ENCODE measurements around the gene NDUFA5.

NDUFA5 gene

DNA sequence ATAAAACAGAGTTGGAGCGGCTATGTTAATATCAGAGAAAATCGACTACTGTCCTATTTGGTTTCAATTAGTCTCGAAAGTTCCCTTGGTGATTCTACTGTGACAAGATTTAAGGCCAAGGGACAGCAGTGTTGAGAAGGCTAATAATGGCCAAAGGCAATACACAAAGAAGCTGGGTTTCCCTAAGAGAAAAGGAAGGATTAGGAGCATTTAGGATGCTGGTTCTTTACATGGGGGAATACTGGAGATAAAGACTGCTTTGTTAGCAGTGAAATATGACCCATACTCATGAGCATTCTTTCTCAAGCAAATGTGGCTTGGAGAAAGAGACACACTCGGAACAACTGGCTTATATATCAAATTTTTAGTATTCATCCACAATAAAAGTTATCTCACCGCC is 55.4 kb downstream of the NDUFA5 start:
- no peak for DNase-seq (ENCODE audit: low spot score)

DNA sequence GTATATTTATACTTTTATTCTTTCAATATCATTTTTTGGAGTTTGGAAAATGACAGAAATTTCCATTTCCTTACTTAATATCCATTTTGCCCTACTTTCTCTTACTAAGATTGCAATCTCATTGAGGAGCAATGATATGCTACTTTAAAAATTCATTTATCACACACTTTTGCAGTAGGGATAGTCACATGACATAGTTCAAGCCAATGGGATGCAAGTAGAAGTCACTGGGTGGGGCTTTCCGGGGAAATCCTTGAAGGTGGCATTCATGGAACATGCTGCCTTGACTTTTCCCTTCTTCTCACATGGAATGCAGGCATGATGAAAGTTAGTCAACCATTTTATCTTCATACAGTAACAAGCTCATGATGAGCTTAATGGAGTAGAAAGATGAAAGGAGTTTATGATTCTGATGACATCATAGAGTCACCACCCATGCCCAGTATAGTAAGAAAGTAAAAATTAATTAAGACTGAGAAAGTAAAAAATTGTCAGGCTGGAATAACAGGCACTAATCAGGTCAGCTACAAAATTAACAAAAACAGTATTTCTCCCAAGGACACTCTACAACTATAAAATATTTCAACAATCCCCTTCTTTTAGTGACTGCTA is 56.6 kb downstream of the NDUFA5 start:
- DNase-seq (ENCODE audit: low spot score): no peak

DNA sequence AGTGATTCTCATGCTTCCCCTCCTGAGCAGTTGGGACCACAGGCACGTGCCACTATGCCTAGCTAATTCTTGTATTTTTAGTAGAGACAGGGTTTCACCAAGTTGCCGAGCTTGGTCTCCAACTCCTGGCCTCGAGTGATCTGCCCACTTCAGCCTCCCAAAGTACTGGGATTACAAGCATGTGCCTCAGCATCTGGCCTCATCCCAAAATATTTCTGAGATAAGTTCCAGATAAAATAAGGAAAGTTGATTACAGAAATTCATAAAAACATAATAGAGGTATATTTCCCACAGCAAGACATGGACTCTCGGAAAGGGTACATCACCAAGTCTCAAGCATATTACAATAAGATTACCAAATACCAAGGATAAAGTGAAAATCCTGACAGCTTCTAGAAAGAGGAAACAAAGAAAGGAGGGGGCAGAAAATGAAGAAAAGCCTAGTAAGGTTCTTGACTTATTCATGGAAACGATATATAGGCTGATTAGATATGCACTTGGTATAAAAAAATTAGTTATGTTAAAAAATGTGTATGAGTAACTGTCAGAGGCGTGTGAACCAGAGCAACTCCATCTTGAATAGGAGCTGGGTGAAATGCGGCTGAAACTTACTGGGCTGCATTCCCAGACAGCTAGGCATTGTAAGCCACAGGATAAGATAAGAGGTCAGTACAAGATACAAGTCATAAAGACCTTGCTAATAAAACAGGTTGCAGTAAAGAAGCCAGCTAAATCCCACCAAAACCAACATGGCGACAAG is 58.2 kb downstream of the NDUFA5 start:
- no peak for DNase-seq (ENCODE audit: low spot score)

DNA sequence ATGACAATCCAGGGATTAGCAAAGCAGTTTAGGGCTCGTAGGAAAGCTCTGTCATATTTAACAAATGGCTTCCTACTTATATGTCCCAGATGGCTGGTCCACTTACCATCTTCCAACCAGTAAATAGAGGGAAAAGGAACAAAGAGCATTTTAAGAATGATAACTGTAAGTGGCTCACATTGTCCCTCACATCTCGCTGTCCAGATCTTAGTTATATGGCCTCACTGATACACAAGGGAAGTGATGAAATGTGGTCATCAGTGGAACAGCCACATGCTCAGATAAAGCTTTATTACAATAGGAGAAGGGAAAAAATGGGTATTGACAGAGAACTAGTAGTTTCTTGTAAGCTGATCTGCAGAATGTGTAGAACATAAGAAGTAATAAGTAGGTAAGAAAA is 59.0 kb downstream of the NDUFA5 start:
- DNase-seq (ENCODE audit: low spot score): no peak

DNA sequence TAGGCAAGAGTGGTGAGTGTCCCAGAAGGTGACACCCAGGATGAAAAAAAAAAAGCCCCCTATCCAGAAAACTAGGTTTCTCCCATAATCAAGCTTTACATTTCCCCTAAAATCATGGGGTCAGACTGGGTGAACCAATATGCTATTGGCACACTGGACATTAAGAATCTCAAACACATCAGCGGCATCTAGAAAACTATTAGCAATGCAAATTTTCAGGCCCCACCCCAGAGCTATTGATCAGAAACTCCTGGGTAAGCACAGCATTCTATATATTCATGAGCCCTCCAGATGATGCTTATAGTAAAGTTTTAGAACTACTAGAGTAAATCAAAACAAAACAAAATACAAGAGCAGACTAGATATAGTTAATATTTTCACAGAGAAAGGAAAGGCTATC is 59.6 kb downstream of the NDUFA5 start:
- no peak for DNase-seq (ENCODE audit: low spot score)

DNA sequence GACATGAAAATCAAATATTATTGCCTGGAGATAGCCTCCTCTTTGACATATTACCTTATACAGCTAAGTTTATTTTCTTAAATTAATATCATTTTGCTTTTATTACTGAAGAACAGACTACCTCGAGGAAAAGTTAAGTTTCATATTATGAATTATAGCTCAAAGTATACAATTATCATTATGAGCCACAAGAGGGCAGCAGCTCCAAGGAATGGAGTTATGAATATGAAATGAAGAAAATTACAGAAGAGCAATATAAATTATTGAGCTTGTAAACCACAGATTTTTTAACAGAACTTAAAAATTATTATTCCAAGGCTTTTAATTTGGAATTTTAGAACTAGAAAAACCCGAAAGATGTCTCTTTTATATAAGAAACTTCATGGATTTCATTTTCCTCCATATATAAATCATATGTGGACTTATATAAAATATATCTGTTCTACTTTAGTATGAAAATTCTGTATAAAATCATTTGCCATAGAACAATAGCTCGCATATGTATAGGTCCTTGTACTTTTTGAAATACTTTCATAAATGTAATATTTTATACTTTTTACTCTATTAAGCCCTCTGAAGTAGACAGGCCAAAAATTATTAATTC is 63.3 kb downstream of the NDUFA5 start:
- DNase-seq (ENCODE audit: low spot score): no peak

DNA sequence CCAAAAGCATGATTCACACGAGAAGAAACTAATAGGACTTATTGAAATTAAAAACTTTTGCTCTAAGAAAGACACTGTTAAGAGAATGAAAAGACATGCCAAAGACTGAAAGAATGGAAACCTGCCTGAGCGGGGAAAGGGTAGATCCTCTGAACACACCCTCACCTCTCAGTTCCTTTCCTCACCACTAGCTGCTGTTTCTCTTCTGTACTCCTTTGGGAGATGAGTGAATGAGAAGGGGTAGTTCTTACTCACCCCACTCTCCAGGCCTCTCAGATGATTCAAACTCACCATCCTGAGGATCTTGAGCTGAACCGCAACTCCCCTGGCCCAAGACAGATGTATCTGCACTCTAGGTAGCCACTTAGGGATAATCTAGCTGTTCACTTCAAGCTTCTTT is 65.1 kb downstream of the NDUFA5 start:
- no peak for DNase-seq (ENCODE audit: low spot score)

Measured in ecto neural progenitor cell (in vitro differentiated cells).